ENCODE data around the gene PARD3B.

DNA sequence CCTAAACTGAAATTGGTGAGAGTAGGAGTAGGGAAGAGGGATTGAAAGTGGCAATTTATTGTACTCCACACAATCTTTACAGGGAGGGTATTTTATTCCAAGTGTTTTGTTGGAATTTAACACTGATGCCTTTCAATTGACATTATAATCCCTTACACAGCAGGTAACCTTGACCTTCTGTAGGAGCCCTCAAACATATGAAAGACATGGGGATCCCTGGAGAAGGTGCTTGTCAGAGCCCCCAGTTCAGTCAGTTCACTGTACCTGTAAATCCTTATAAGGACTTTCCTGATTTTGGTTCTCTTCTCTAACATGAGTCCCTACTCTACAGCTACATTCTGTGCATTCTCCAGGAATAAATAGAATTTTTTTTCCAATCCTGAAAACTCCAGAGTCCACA lies 752.1 kb downstream of the PARD3B start:
- no peak for TF ChIP-seq CTCF (IDR thresholded peaks at IDR 0.05; ENCODE audit: borderline replicate concordance, extremely low read depth, low read length, poor library complexity, severe bottlenecking)
- TF ChIP-seq EZH2 (IDR thresholded peaks at IDR 0.05; ENCODE audit: borderline replicate concordance, low read depth, low read length, severe bottlenecking) = no peak

Measured in DND-41 (cell line).